ENCODE measurements around the gene DNAH1.

DNAH1 gene

GRCh38 chr3:52393959-52394670, 78.0 kb downstream of the DNAH1 start:
- DNase-seq, result no peak

GRCh38 chr3:52394751-52395502, 78.8 kb downstream of the DNAH1 start:
- no peak for DNase-seq

GRCh38 chr3:52395503-52395865, 79.4 kb downstream of the DNAH1 start:
- no peak for DNase-seq

- no peak for DNase-seq
Measured at GRCh38 chr3:52396011-52396906, 80.1 kb downstream of the DNAH1 start.

GRCh38 chr3:52396907-52397591, 80.9 kb downstream of the DNAH1 start:
- DNase-seq, result no peak

- DNase-seq, result no peak
Measured at GRCh38 chr3:52397676-52398399, 81.7 kb downstream of the DNAH1 start.

- no peak for DNase-seq
Measured at GRCh38 chr3:52398670-52399081, 82.6 kb downstream of the DNAH1 start.

GRCh38 chr3:52399131-52399530, 83.0 kb downstream of the DNAH1 start:
- DNase-seq, result no peak

- no peak for DNase-seq
Measured at GRCh38 chr3:52399593-52399992, 83.5 kb downstream of the DNAH1 start.

GRCh38 chr3:52400275-52400793, 84.2 kb downstream of the DNAH1 start:
- DNase-seq, result no peak

- DNase-seq, result no peak
Measured at GRCh38 chr3:52401021-52401420, 84.9 kb downstream of the DNAH1 start.

GRCh38 chr3:52401551-52401950, 85.4 kb downstream of the DNAH1 start:
- no peak for DNase-seq

- no peak for DNase-seq
Measured at GRCh38 chr3:52402101-52402521, 86.0 kb downstream of the DNAH1 start.

- DNase-seq, result no peak
Measured at GRCh38 chr3:52402706-52403270, 86.7 kb downstream of the DNAH1 start.

- no peak for DNase-seq
Measured at GRCh38 chr3:52403271-52403841, 87.2 kb downstream of the DNAH1 start.

- DNase-seq, result no peak
Measured at GRCh38 chr3:52403955-52404354, 87.8 kb downstream of the DNAH1 start.

- DNase-seq, result no peak
Measured at GRCh38 chr3:52404391-52404790, 88.3 kb downstream of the DNAH1 start.

GRCh38 chr3:52405066-52405465, 88.9 kb downstream of the DNAH1 start:
- no peak for DNase-seq

GRCh38 chr3:52405601-52406110, 89.5 kb downstream of the DNAH1 start:
- DNase-seq, result no peak

- DNase-seq, result no peak
Measured at GRCh38 chr3:52406231-52406661, 90.1 kb downstream of the DNAH1 start.
